TTC549 (cell line): ENCODE data around the gene TAS2R40.

ENCODE experiments used
- FAIRE-seq: peaks from 2 replicates; lab custom pipeline; 2012; peaks lifted over from hg19 to GRCh38; lab: Jason Lieb, UNC

TAS2R40 gene

GRCh38 chr7:143225047-143225446 is 3.2 kb downstream of the TAS2R40 start:
- no peak for FAIRE-seq

- FAIRE-seq = no peak
Observed at GRCh38 chr7:143227806-143228205, 6.0 kb downstream of the TAS2R40 start.

GRCh38 chr7:143229054-143229790 is 7.4 kb downstream of the TAS2R40 start:
- no peak for FAIRE-seq

GRCh38 chr7:143230602-143231457 is 9.0 kb downstream of the TAS2R40 start:
- FAIRE-seq = no peak

GRCh38 chr7:143233816-143234532 is 12.1 kb downstream of the TAS2R40 start:
- no peak for FAIRE-seq

GRCh38 chr7:143234533-143234875 is 12.7 kb downstream of the TAS2R40 start:
- no peak for FAIRE-seq

- FAIRE-seq = no peak
Observed at GRCh38 chr7:143235561-143235960, 13.7 kb downstream of the TAS2R40 start.

GRCh38 chr7:143236408-143236990 is 14.7 kb downstream of the TAS2R40 start:
- no peak for FAIRE-seq

- FAIRE-seq = no peak
Observed at GRCh38 chr7:143237366-143237765, 15.5 kb downstream of the TAS2R40 start.

- no peak for FAIRE-seq
Observed at GRCh38 chr7:143238289-143238980, 16.6 kb downstream of the TAS2R40 start.

GRCh38 chr7:143239813-143240212 is 18.0 kb downstream of the TAS2R40 start:
- FAIRE-seq = no peak

- no peak for FAIRE-seq
Observed at GRCh38 chr7:143240291-143241168, 18.7 kb downstream of the TAS2R40 start.

GRCh38 chr7:143242306-143242705 is 20.5 kb downstream of the TAS2R40 start:
- no peak for FAIRE-seq

GRCh38 chr7:143243111-143243510 is 21.3 kb downstream of the TAS2R40 start:
- no peak for FAIRE-seq

GRCh38 chr7:143243614-143244013 is 21.8 kb downstream of the TAS2R40 start:
- FAIRE-seq = no peak

GRCh38 chr7:143244321-143244720 is 22.5 kb downstream of the TAS2R40 start:
- no peak for FAIRE-seq

- no peak for FAIRE-seq
Observed at GRCh38 chr7:143245123-143245522, 23.3 kb downstream of the TAS2R40 start.

- no peak for FAIRE-seq
Observed at GRCh38 chr7:143247372-143247771, 25.5 kb downstream of the TAS2R40 start.

GRCh38 chr7:143248761-143249354 is 27.0 kb downstream of the TAS2R40 start:
- FAIRE-seq = no peak

- FAIRE-seq = no peak
Observed at GRCh38 chr7:143250199-143250598, 28.4 kb downstream of the TAS2R40 start.

- no peak for FAIRE-seq
Observed at GRCh38 chr7:143250822-143251221, 29.0 kb downstream of the TAS2R40 start.
